ENCODE data around the gene VEZF1. TPM values are rescaled to one million over a fixed set of nuclear protein-coding genes. Genes with fewer than 3 reads are reported as not detected.

Gene VEZF1
- total RNA-seq, 1 experiment from 2014 or later, result 53.4 TPM

GRCh38 chr17:58007781-58008706 is 20.0 kb upstream of the VEZF1 start:
- DNase-seq, result no peak
- Histone ChIP-seq H3K4me2 (ENCODE audit: low read depth, low read length, poor library complexity, severe bottlenecking) (peak overlapping the region; percentile 83), H3K4me1 (ENCODE audit: low read length) (peaks cover 38% of the 10 kb centered on the region), H2AFZ (ENCODE audit: low read length) (peak overlapping the region; percentile 58; the same call in 1 of the 2 replicates), H3K9me3 (ENCODE audit: low read length) (no peaks in the 10 kb centered on the region), H4K20me1 (ENCODE audit: insufficient read depth, low read depth, low read length) (peaks cover 35% of the 10 kb centered on the region), H3K27me3 (ENCODE audit: low read length) (no peaks in the 10 kb centered on the region), H3K79me2 (ENCODE audit: low read length) (peaks cover 40% of the 10 kb centered on the region), H3K9ac (ENCODE audit: low read length) (peak overlapping the region; percentile 100), H3K36me3 (ENCODE audit: insufficient read depth, low read length) (peaks cover 38% of the 10 kb centered on the region), H3K27ac (ENCODE audit: low read length) (peak overlapping the region; percentile 97), H3K4me3 (ENCODE audit: low read length) (peak overlapping the region; percentile 97), H3K9me2 (replicated peaks; ENCODE audit: insufficient read depth, low read length) (no peaks in the 10 kb centered on the region)

GRCh38 chr17:58006924-58007780 is 19.1 kb upstream of the VEZF1 start, which contains the start of gene SRSF1:
TSS of gene SRSF1 (minus strand) at chr17:58007246. CDS start at chr17:58007137, 109 bp downstream.
- peak within 1 kb of the TSS; percentile 97 for H3K4me3 ChIP-seq (ENCODE audit: low read length)
- peaks cover 35% of the 10 kb centered on the region for H4K20me1 ChIP-seq (ENCODE audit: insufficient read depth, low read depth, low read length)
- no peaks in the 10 kb centered on the region for H3K27me3 ChIP-seq (ENCODE audit: low read length)
- peak within 1 kb of the TSS; percentile 100 for H3K9ac ChIP-seq (ENCODE audit: low read length)
- H3K4me2 ChIP-seq (ENCODE audit: low read depth, low read length, poor library complexity, severe bottlenecking), result peak within 1 kb of the TSS; percentile 83
- peak; percentile 99 for DNase-seq
- H2AFZ ChIP-seq (ENCODE audit: low read length), result peak within 1 kb of the TSS; percentile 58; the same call in 1 of the 2 replicates
- H3K36me3 ChIP-seq (ENCODE audit: insufficient read depth, low read length), result peaks cover 46% of the 10 kb centered on the region
- peaks cover 47% of the 10 kb centered on the region for H3K4me1 ChIP-seq (ENCODE audit: low read length)
- no peaks in the 10 kb centered on the region for H3K9me3 ChIP-seq (ENCODE audit: low read length)
- no peaks in the 10 kb centered on the region for H3K9me2 ChIP-seq (replicated peaks; ENCODE audit: insufficient read depth, low read length)
- H3K27ac ChIP-seq (ENCODE audit: low read length), result peak within 1 kb of the TSS; percentile 97
- H3K79me2 ChIP-seq (ENCODE audit: low read length), result peaks cover 45% of the 10 kb centered on the region

- Histone ChIP-seq H3K4me2 (ENCODE audit: low read depth, low read length, poor library complexity, severe bottlenecking) (peak overlapping the region; percentile 83), H4K20me1 (ENCODE audit: insufficient read depth, low read depth, low read length) (peaks cover 35% of the 10 kb centered on the region)
- DNase-seq, result peak; percentile 86
Measured at GRCh38 chr17:58006560-58006923, 18.5 kb upstream of the VEZF1 start.

GRCh38 chr17:58005728-58006559 is 17.9 kb upstream of the VEZF1 start:
- H3K27me3 ChIP-seq (ENCODE audit: low read length), result no peaks in the 10 kb centered on the region
- no peak overlapping the region for H2AFZ ChIP-seq (ENCODE audit: low read length)
- H3K36me3 ChIP-seq (ENCODE audit: insufficient read depth, low read length), result peaks cover 57% of the 10 kb centered on the region
- H3K9me3 ChIP-seq (ENCODE audit: low read length), result no peaks in the 10 kb centered on the region
- H3K27ac ChIP-seq (ENCODE audit: low read length), result peak overlapping the region; percentile 97
- peak overlapping the region; percentile 97 for H3K4me3 ChIP-seq (ENCODE audit: low read length)
- peaks cover 58% of the 10 kb centered on the region for H3K4me1 ChIP-seq (ENCODE audit: low read length)
- peaks cover 45% of the 10 kb centered on the region for H3K79me2 ChIP-seq (ENCODE audit: low read length)
- H4K20me1 ChIP-seq (ENCODE audit: insufficient read depth, low read depth, low read length), result peaks cover 35% of the 10 kb centered on the region
- H3K4me2 ChIP-seq (ENCODE audit: low read depth, low read length, poor library complexity, severe bottlenecking), result peak overlapping the region; percentile 83
- H3K9me2 ChIP-seq (replicated peaks; ENCODE audit: insufficient read depth, low read length), result no peaks in the 10 kb centered on the region
- no peak for DNase-seq
- peak overlapping the region; percentile 100 for H3K9ac ChIP-seq (ENCODE audit: low read length)

More at GRCh38 chr17:58006560-58006923, 18.5 kb upstream of the VEZF1 start:
- peaks cover 53% of the 10 kb centered on the region for H3K4me1 ChIP-seq (ENCODE audit: low read length)
- H3K36me3 ChIP-seq (ENCODE audit: insufficient read depth, low read length), result peaks cover 52% of the 10 kb centered on the region
- H3K27ac ChIP-seq (ENCODE audit: low read length), result peak overlapping the region; percentile 97
- H2AFZ ChIP-seq (ENCODE audit: low read length), result no peak overlapping the region
- H3K9me3 ChIP-seq (ENCODE audit: low read length), result no peaks in the 10 kb centered on the region
- peak overlapping the region; percentile 97 for H3K4me3 ChIP-seq (ENCODE audit: low read length)
- H3K9ac ChIP-seq (ENCODE audit: low read length), result peak overlapping the region; percentile 100
- no peaks in the 10 kb centered on the region for H3K27me3 ChIP-seq (ENCODE audit: low read length)
- H3K79me2 ChIP-seq (ENCODE audit: low read length), result peaks cover 45% of the 10 kb centered on the region
- H3K9me2 ChIP-seq (replicated peaks; ENCODE audit: insufficient read depth, low read length), result no peaks in the 10 kb centered on the region

GRCh38 chr17:58005031-58005727 is 17.1 kb upstream of the VEZF1 start:
- no peak overlapping the region for H2AFZ ChIP-seq (ENCODE audit: low read length)
- H3K4me3 ChIP-seq (ENCODE audit: low read length), result peak overlapping the region; percentile 97
- peak overlapping the region; percentile 97 for H3K27ac ChIP-seq (ENCODE audit: low read length)
- H3K4me2 ChIP-seq (ENCODE audit: low read depth, low read length, poor library complexity, severe bottlenecking), result peak overlapping the region; percentile 83
- peaks cover 45% of the 10 kb centered on the region for H3K79me2 ChIP-seq (ENCODE audit: low read length)
- no peaks in the 10 kb centered on the region for H3K27me3 ChIP-seq (ENCODE audit: low read length)
- peaks cover 63% of the 10 kb centered on the region for H3K4me1 ChIP-seq (ENCODE audit: low read length)
- H3K9me3 ChIP-seq (ENCODE audit: low read length), result no peaks in the 10 kb centered on the region
- H4K20me1 ChIP-seq (ENCODE audit: insufficient read depth, low read depth, low read length), result peaks cover 38% of the 10 kb centered on the region
- H3K36me3 ChIP-seq (ENCODE audit: insufficient read depth, low read length), result peaks cover 63% of the 10 kb centered on the region
- DNase-seq, result peak; percentile 50
- H3K9ac ChIP-seq (ENCODE audit: low read length), result peak overlapping the region; percentile 100
- no peaks in the 10 kb centered on the region for H3K9me2 ChIP-seq (replicated peaks; ENCODE audit: insufficient read depth, low read length)

GRCh38 chr17:58004060-58004459 is 16.0 kb upstream of the VEZF1 start:
- peaks cover 71% of the 10 kb centered on the region for H3K36me3 ChIP-seq (ENCODE audit: insufficient read depth, low read length)
- DNase-seq, result no peak
- H2AFZ ChIP-seq (ENCODE audit: low read length), result no peak overlapping the region
- peak overlapping the region; percentile 83 for H3K4me2 ChIP-seq (ENCODE audit: low read depth, low read length, poor library complexity, severe bottlenecking)
- H3K79me2 ChIP-seq (ENCODE audit: low read length), result peaks cover 45% of the 10 kb centered on the region
- peak overlapping the region; percentile 1; the same call in 1 of the 2 replicates for H3K9ac ChIP-seq (ENCODE audit: low read length)
- H3K4me1 ChIP-seq (ENCODE audit: low read length), result peaks cover 68% of the 10 kb centered on the region
- H3K9me3 ChIP-seq (ENCODE audit: low read length), result no peaks in the 10 kb centered on the region
- H4K20me1 ChIP-seq (ENCODE audit: insufficient read depth, low read depth, low read length), result peaks cover 38% of the 10 kb centered on the region
- no peaks in the 10 kb centered on the region for H3K27me3 ChIP-seq (ENCODE audit: low read length)
- peak overlapping the region; percentile 97; the same call in 1 of the 2 replicates for H3K27ac ChIP-seq (ENCODE audit: low read length)
- peak overlapping the region; percentile 97 for H3K4me3 ChIP-seq (ENCODE audit: low read length)
- H3K9me2 ChIP-seq (replicated peaks; ENCODE audit: insufficient read depth, low read length), result no peaks in the 10 kb centered on the region

GRCh38 chr17:58002973-58003372 is 14.9 kb upstream of the VEZF1 start:
- peaks cover 82% of the 10 kb centered on the region for H3K36me3 ChIP-seq (ENCODE audit: insufficient read depth, low read length)

More at GRCh38 chr17:58002973-58003372, 14.9 kb upstream of the VEZF1 start:
- no peak overlapping the region for H3K9ac ChIP-seq (ENCODE audit: low read length)
- no peaks in the 10 kb centered on the region for H3K27me3 ChIP-seq (ENCODE audit: low read length)
- H2AFZ ChIP-seq (ENCODE audit: low read length), result no peak overlapping the region
- peak overlapping the region; percentile 97; the same call in 1 of the 2 replicates for H3K4me3 ChIP-seq (ENCODE audit: low read length)
- peaks cover 73% of the 10 kb centered on the region for H3K4me1 ChIP-seq (ENCODE audit: low read length)
- H4K20me1 ChIP-seq (ENCODE audit: insufficient read depth, low read depth, low read length), result peaks cover 42% of the 10 kb centered on the region
- H3K27ac ChIP-seq (ENCODE audit: low read length), result peak overlapping the region; percentile 46
- no peaks in the 10 kb centered on the region for H3K9me2 ChIP-seq (replicated peaks; ENCODE audit: insufficient read depth, low read length)
- peak overlapping the region; percentile 83 for H3K4me2 ChIP-seq (ENCODE audit: low read depth, low read length, poor library complexity, severe bottlenecking)
- no peaks in the 10 kb centered on the region for H3K9me3 ChIP-seq (ENCODE audit: low read length)
- DNase-seq, result no peak
- peaks cover 45% of the 10 kb centered on the region for H3K79me2 ChIP-seq (ENCODE audit: low read length)
